GM15510 (cell line): ENCODE data around the gene FAM186B.

Experiments
- POLR2A ChIP-seq: IDR thresholded peaks from 3 replicates; pipeline ENCODE4 v1.6.1; 2011; ENCODE audit warnings: borderline replicate concordance; ENCODE audit not compliant: insufficient read length; ENCODE audit errors: extremely low read depth

FAM186B gene

GRCh38 chr12:49588721-49589516 lies 16.5 kb downstream of the FAM186B start:
- no peak for TF ChIP-seq POLR2A

- TF ChIP-seq POLR2A = no peak
Measured at GRCh38 chr12:49588281-49588680, 17.2 kb downstream of the FAM186B start.

GRCh38 chr12:49587174-49587908 lies 18.1 kb downstream of the FAM186B start:
- TF ChIP-seq POLR2A = no peak

GRCh38 chr12:49585477-49586459 lies 19.7 kb downstream of the FAM186B start:
- TF ChIP-seq POLR2A = no peak

- TF ChIP-seq POLR2A = no peak
Measured at GRCh38 chr12:49584591-49584990, 20.8 kb downstream of the FAM186B start.

GRCh38 chr12:49583366-49584094 lies 21.9 kb downstream of the FAM186B start:
- TF ChIP-seq POLR2A = no peak

GRCh38 chr12:49582850-49583249 lies 22.6 kb downstream of the FAM186B start:
- TF ChIP-seq POLR2A = no peak

- TF ChIP-seq POLR2A = no peak
Measured at GRCh38 chr12:49582201-49582600, 23.2 kb downstream of the FAM186B start.

- no peak for TF ChIP-seq POLR2A
Measured at GRCh38 chr12:49580572-49581535, 24.6 kb downstream of the FAM186B start.

GRCh38 chr12:49578471-49579112 lies 26.8 kb downstream of the FAM186B start:
- no peak for TF ChIP-seq POLR2A

GRCh38 chr12:49577589-49578315 lies 27.7 kb downstream of the FAM186B start:
- no peak for TF ChIP-seq POLR2A
